Measurements from ENCODE around the gene MAP2K5. TPM values are rescaled to one million over a fixed set of nuclear protein-coding genes. Genes with fewer than 3 reads are reported as not detected.

The MAP2K5 gene
- total RNA-seq, 1 experiment from 2014 or later, result 15.0 TPM

- TF ChIP-seq CTCF (conservative IDR thresholded peaks at IDR 0.05), result no peak
- Histone ChIP-seq H4K20me1 (ENCODE audit: control insufficient read depth, insufficient read depth, insufficient read length) (no peaks in the 10 kb centered on the region), H3K23ac (ENCODE audit: insufficient read length, low read depth, low read length) (no peak overlapping the region), H3K18ac (ENCODE audit: insufficient read length, low read depth, low read length) (no peak overlapping the region), H3K27ac (ENCODE audit: insufficient read length, low read depth, low read length) (no peak overlapping the region), H3K9ac (ENCODE audit: extremely low read depth, insufficient read length, low read length) (no peak overlapping the region), H3K4ac (ENCODE audit: low read depth, low read length) (no peak overlapping the region), H2BK20ac (ENCODE audit: low read depth, low read length, poor library complexity, severe bottlenecking) (no peak overlapping the region), H2BK12ac (ENCODE audit: insufficient read length, low read depth, low read length) (no peak overlapping the region), H4K91ac (ENCODE audit: insufficient read length, low read depth, low read length) (no peak overlapping the region), H4K8ac (replicated peaks; ENCODE audit: insufficient read length, low read depth, low read length) (no peak overlapping the region), H3K27me3 (ENCODE audit: insufficient read depth, low read length) (no peaks in the 10 kb centered on the region), H2BK15ac (ENCODE audit: low read depth, low read length) (no peak overlapping the region), H2BK120ac (ENCODE audit: low read depth, low read length, poor library complexity, severe bottlenecking) (no peak overlapping the region), H3K14ac (ENCODE audit: insufficient read depth, low read length) (no peak overlapping the region), H2AK5ac (ENCODE audit: insufficient read length, low read length) (no peak overlapping the region), H3K79me1 (ENCODE audit: insufficient read depth, low read depth, low read length, poor library complexity, severe bottlenecking) (no peaks in the 10 kb centered on the region), H3K4me2 (ENCODE audit: insufficient read depth, insufficient read length, low read length) (no peak overlapping the region), H3T11ph (ENCODE audit: low read length) (no peak overlapping the region), H3K9me3 (ENCODE audit: control insufficient read depth, low read depth, low read length) (no peaks in the 10 kb centered on the region), H3K79me2 (ENCODE audit: insufficient read depth, low read length) (no peaks in the 10 kb centered on the region), H2AFZ (ENCODE audit: low read length) (no peak overlapping the region), H3K4me1 (ENCODE audit: insufficient read depth, low read length) (no peaks in the 10 kb centered on the region), H4K5ac (ENCODE audit: insufficient read length, low read depth, low read length) (no peak overlapping the region), H3K23me2 (ENCODE audit: insufficient read length, low read depth, low read length, poor library complexity, severe bottlenecking) (no peaks in the 10 kb centered on the region), H3K56ac (ENCODE audit: insufficient read length, low read depth, low read length) (no peak overlapping the region), H2BK5ac (ENCODE audit: insufficient read length, low read length) (no peak overlapping the region)
- Mint-ChIP-seq H3K27ac (no peak overlapping the region), H3K9me3 (peaks cover 4 to 8% of the 10 kb centered on the region in 2 experiments; a peak in 3 of 5 replicates), H3K36me3 (ENCODE audit: insufficient read depth in 1 of 3, low read depth in 3 of 3) (peaks cover 0 to 16% (median 14%) of the 10 kb centered on the region in 3 experiments; a peak in 6 of 7 replicates), H3K4me1 (peaks cover 13 to 14% of the 10 kb centered on the region in 2 experiments), H3K27me3 (ENCODE audit: low read depth) (no peaks in the 10 kb centered on the region; the same call in 1 of the 2 replicates), H3K4me3 (no peak overlapping the region)
- no peak for DNase-seq
- no CpG with 5 or more reads among the region's 1 CpG for whole genome bisulfite sequencing (ENCODE audit: extremely low coverage, insufficient read length, low lambda C conversion rate)
These were observed 153.6 kb downstream of the MAP2K5 start for GRCh38 chr15:67696087-67696486.
